ENCODE data around the gene INAFM1. TPM values are rescaled to one million over a fixed set of nuclear protein-coding genes. Genes with fewer than 3 reads are reported as not detected.
"Not testable (repeated sequence)": the region's sequence is repeated elsewhere in the genome, so short reads cannot be mapped to it uniquely, and the experiment has no call there.

Gene INAFM1
- total RNA-seq, 1 donor from 2014 or later: 16.7 TPM

GRCh38 chr19:47258434-47258833 is 16.3 kb upstream of the INAFM1 start:
- TF ChIP-seq CTCF (IDR thresholded peaks at IDR 0.05): no peak
- peaks cover 40% of the 10 kb centered on the region for H3K36me3 Mint-ChIP-seq (ENCODE audit: unreplicated experiment)
- peak overlapping the region; percentile 97 for H3K27ac Mint-ChIP-seq (ENCODE audit: unreplicated experiment)
- peak overlapping the region; percentile 86 for H3K4me3 Mint-ChIP-seq (ENCODE audit: unreplicated experiment)
- H3K9me3 Mint-ChIP-seq (ENCODE audit: unreplicated experiment): no peaks in the 10 kb centered on the region
- H3K27me3 Mint-ChIP-seq (ENCODE audit: unreplicated experiment): no peaks in the 10 kb centered on the region
- DNase-seq (ENCODE audit: extremely low spot score, unreplicated experiment): no peak
- peaks cover 47% of the 10 kb centered on the region for H3K4me1 Mint-ChIP-seq (ENCODE audit: unreplicated experiment)

GRCh38 chr19:47258895-47259555 is 15.7 kb upstream of the INAFM1 start:
- H3K4me3 Mint-ChIP-seq (ENCODE audit: unreplicated experiment): peak overlapping the region; percentile 40
- peak overlapping the region; percentile 45 for H3K27ac Mint-ChIP-seq (ENCODE audit: unreplicated experiment)
- H3K36me3 Mint-ChIP-seq (ENCODE audit: unreplicated experiment): peaks cover 40% of the 10 kb centered on the region
- no peak for TF ChIP-seq CTCF (IDR thresholded peaks at IDR 0.05)
- peaks cover 43% of the 10 kb centered on the region for H3K4me1 Mint-ChIP-seq (ENCODE audit: unreplicated experiment)
- H3K9me3 Mint-ChIP-seq (ENCODE audit: unreplicated experiment): no peaks in the 10 kb centered on the region
- H3K27me3 Mint-ChIP-seq (ENCODE audit: unreplicated experiment): no peaks in the 10 kb centered on the region
- DNase-seq (ENCODE audit: extremely low spot score, unreplicated experiment): no peak

DNA sequence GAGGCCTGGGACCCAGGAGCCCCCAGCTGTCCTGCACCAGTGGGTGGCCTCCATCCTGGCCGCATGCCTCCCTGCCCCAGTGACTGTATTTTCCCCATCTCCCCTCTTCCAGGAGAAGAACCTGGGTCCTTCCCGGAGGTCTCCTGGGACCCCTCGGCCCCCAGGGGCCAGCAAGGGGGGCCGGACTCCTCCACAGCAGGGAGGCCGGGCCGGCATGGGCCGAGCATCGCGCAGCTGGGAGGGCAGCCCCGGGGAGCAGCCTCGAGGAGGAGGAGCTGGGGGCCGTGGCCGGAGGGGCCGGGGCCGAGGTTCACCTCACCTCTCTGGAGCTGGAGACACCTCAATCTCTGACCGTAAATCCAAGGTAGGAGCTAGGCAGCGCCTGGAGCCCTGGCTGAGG is 14.2 kb upstream of the INAFM1 start:
- peaks cover 47% of the 10 kb centered on the region for H3K36me3 Mint-ChIP-seq (ENCODE audit: unreplicated experiment)
- peak overlapping the region; percentile 31 for H3K27ac Mint-ChIP-seq (ENCODE audit: unreplicated experiment)
- no peak for DNase-seq (ENCODE audit: extremely low spot score, unreplicated experiment)
- H3K4me1 Mint-ChIP-seq (ENCODE audit: unreplicated experiment): peaks cover 41% of the 10 kb centered on the region
- no peaks in the 10 kb centered on the region for H3K9me3 Mint-ChIP-seq (ENCODE audit: unreplicated experiment)
- no peaks in the 10 kb centered on the region for H3K27me3 Mint-ChIP-seq (ENCODE audit: unreplicated experiment)
- no peak for TF ChIP-seq CTCF (IDR thresholded peaks at IDR 0.05)
- H3K4me3 Mint-ChIP-seq (ENCODE audit: unreplicated experiment): no peak overlapping the region

- Mint-ChIP-seq H3K36me3 (ENCODE audit: unreplicated experiment) (peaks cover 47% of the 10 kb centered on the region), H3K4me1 (ENCODE audit: unreplicated experiment) (peaks cover 36% of the 10 kb centered on the region)
- not testable (repeated sequence) for H3K27ac Mint-ChIP-seq (ENCODE audit: unreplicated experiment); H3K27me3 Mint-ChIP-seq (ENCODE audit: unreplicated experiment); H3K4me3 Mint-ChIP-seq (ENCODE audit: unreplicated experiment); DNase-seq (ENCODE audit: extremely low spot score, unreplicated experiment); H3K9me3 Mint-ChIP-seq (ENCODE audit: unreplicated experiment)
These were observed 12.5 kb upstream of the INAFM1 start for GRCh38 chr19:47261946-47262793.

DNA sequence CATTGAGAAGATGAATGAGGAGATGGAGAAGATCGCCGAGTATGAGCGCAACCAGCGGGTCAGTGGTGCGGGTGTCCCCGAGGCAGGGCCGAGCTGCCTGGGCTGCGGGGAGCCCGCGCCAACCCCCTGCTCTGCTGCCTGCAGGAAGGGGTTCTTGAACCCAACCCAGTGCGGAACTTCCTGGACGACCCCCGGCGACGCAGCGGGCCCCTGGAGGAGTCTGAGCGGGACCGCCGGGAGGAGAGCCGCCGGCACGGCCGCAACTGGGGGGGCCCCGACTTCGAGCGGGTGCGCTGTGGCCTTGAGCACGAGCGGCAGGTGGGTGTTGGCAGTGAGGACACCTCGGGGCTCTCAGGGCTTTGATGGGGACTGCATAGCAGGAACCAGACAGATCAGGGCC is 10.1 kb upstream of the INAFM1 start:
- H3K4me1 Mint-ChIP-seq (ENCODE audit: unreplicated experiment): peaks cover 12% of the 10 kb centered on the region
- no peaks in the 10 kb centered on the region for H3K9me3 Mint-ChIP-seq (ENCODE audit: unreplicated experiment)
- H3K27ac Mint-ChIP-seq (ENCODE audit: unreplicated experiment): no peak overlapping the region
- H3K27me3 Mint-ChIP-seq (ENCODE audit: unreplicated experiment): no peaks in the 10 kb centered on the region
- H3K36me3 Mint-ChIP-seq (ENCODE audit: unreplicated experiment): peaks cover 34% of the 10 kb centered on the region
- H3K4me3 Mint-ChIP-seq (ENCODE audit: unreplicated experiment): no peak overlapping the region
- DNase-seq (ENCODE audit: extremely low spot score, unreplicated experiment): no peak
- TF ChIP-seq CTCF (IDR thresholded peaks at IDR 0.05): no peak

Data from osteocyte (in vitro differentiated cells).